ENCODE data around the gene INPP5D.

GRCh38 chr2:233135421-233135820 is 75.3 kb downstream of the INPP5D start:
- TF ChIP-seq, protein P1, sequence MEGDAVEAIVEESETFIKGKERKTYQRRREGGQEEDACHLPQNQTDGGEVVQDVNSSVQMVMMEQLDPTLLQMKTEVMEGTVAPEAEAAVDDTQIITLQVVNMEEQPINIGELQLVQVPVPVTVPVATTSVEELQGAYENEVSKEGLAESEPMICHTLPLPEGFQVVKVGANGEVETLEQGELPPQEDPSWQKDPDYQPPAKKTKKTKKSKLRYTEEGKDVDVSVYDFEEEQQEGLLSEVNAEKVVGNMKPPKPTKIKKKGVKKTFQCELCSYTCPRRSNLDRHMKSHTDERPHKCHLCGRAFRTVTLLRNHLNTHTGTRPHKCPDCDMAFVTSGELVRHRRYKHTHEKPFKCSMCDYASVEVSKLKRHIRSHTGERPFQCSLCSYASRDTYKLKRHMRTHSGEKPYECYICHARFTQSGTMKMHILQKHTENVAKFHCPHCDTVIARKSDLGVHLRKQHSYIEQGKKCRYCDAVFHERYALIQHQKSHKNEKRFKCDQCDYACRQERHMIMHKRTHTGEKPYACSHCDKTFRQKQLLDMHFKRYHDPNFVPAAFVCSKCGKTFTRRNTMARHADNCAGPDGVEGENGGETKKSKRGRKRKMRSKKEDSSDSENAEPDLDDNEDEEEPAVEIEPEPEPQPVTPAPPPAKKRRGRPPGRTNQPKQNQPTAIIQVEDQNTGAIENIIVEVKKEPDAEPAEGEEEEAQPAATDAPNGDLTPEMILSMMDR (IDR thresholded peaks at IDR 0.05) = no peak
- no peak for TF ChIP-seq EZH2 (IDR thresholded peaks at IDR 0.05; ENCODE audit: borderline replicate concordance, insufficient read depth, low read depth, low read length, poor library complexity, severe bottlenecking)
